Measurements from ENCODE around the gene MEIS1.

DNA sequence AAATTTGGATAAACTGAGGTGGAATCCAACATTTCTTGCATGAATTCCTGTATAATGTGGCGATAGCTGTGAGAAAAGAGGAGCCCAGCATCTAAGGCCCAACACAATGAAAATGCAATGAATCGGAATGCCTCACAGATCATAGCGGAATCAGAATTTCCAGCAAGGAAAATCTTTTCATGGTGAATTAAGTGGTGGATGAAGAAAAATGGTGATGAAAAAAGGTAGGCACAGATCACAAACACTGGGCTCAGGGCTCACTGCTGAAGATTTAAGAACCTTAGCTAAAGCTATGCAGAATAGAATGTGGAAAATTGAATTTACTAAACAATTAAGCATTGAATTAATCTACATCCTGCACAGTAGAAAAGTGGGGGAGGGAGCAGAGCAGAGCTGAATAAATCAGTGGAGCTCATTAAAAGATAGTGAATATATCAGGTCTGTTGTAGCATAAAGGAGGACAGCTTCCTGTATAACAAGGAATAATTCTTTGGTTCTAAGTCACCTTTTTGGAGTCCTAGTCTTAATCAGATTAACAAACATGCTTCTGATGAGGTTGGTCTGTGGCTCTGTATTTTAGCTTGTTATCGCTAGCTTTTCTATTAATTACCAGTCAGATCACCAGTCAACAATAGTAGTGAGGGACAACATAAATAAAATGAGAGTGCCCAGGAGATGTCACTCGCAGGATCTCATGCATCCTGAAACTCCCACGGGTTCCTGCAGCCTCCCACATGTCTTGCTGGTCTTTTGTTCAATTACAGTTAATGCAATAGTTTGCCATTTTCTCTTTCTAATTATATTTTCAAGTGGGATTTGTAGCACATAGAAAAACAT is 27.0 kb downstream of the MEIS1 start:
- TF ChIP-seq, protein P1, sequence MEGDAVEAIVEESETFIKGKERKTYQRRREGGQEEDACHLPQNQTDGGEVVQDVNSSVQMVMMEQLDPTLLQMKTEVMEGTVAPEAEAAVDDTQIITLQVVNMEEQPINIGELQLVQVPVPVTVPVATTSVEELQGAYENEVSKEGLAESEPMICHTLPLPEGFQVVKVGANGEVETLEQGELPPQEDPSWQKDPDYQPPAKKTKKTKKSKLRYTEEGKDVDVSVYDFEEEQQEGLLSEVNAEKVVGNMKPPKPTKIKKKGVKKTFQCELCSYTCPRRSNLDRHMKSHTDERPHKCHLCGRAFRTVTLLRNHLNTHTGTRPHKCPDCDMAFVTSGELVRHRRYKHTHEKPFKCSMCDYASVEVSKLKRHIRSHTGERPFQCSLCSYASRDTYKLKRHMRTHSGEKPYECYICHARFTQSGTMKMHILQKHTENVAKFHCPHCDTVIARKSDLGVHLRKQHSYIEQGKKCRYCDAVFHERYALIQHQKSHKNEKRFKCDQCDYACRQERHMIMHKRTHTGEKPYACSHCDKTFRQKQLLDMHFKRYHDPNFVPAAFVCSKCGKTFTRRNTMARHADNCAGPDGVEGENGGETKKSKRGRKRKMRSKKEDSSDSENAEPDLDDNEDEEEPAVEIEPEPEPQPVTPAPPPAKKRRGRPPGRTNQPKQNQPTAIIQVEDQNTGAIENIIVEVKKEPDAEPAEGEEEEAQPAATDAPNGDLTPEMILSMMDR (IDR thresholded peaks at IDR 0.05) = no peak
- no peak for TF ChIP-seq EZH2 (IDR thresholded peaks at IDR 0.05; ENCODE audit: borderline replicate concordance, insufficient read depth, low read depth, low read length, poor library complexity, severe bottlenecking)

Data from B cell (primary cell).